Activated naive CD4-positive, alpha-beta T cell treated with anti-CD3 and anti-CD28 coated beads, Interleukin-2, amount 50 U/mL, for 72 hours (primary cell): ENCODE measurements around the gene SCAP. TPM values are rescaled to one million over a fixed set of nuclear protein-coding genes. Genes with fewer than 3 reads are reported as not detected.
A peak's percentile ranks its signal among the peaks of the same experiment; 100 is the strongest.

ENCODE experiments used
- ATAC-seq, 2 donors: fragments of 150-1000 bp; cut with Tn5 transposase; 2 replicates each; pipeline ENCODE4 v1.10.0; 2021; ENCODE audit warnings: mild to moderate bottlenecking in 2 of 2, moderate library complexity in 2 of 2
- DNase-seq, 2 donors: peaks; one replicate each; pipeline ENCODE4 v3.0.0; 2021 to 2022; ENCODE audit warnings: low spot score in 2 of 2
- H3K27ac Mint-ChIP-seq, 2 donors: one replicate each; pipeline ENCODE4 v1.8.0; 2022; ENCODE audit warnings: mild to moderate bottlenecking in 2 of 2, mixed read lengths in 2 of 2
- H3K36me3 Mint-ChIP-seq, 2 donors: one replicate each; pipeline ENCODE4 v1.8.0; 2022; ENCODE audit warnings: mixed read lengths in 2 of 2
- H3K9me3 Mint-ChIP-seq, 2 donors: one replicate each; pipeline ENCODE4 v1.8.0; 2022; ENCODE audit warnings: mixed read lengths in 2 of 2
- total RNA-seq, 2 donors: library from RNA; stranded (reverse); gene quantifications; one replicate each; pipeline ENCODE4 v1.2.3, GENCODE V29; 2022

The SCAP gene
- total RNA-seq, 2 donors from 2014 or later, result 53.7 to 61.4 TPM

GRCh38 chr3:47425383-47425778 is 50.4 kb downstream of the SCAP start:
- ATAC-seq (no peak), DNase-seq (no peak)
- Mint-ChIP-seq H3K9me3 (no peaks in the 10 kb centered on the region), H3K27ac (no peak overlapping the region), H3K36me3 (peaks cover 0 to 5% of the 10 kb centered on the region in 2 donors)

- Mint-ChIP-seq H3K27ac (peak overlapping the region in 1 of 2 donors; percentile 12), H3K9me3 (no peaks in the 10 kb centered on the region), H3K36me3 (peaks cover 0 to 5% of the 10 kb centered on the region in 2 donors)
- ATAC-seq, result no peak
- DNase-seq, result no peak
Observed at GRCh38 chr3:47424434-47425382, 51.0 kb downstream of the SCAP start.

- ATAC-seq (no peak), DNase-seq (no peak)
- no peaks in the 10 kb centered on the region for H3K9me3 Mint-ChIP-seq
- H3K27ac Mint-ChIP-seq, result peak overlapping the region; percentile 73 to 96
- peaks cover 0 to 5% of the 10 kb centered on the region in 2 donors for H3K36me3 Mint-ChIP-seq
Observed at GRCh38 chr3:47423548-47424145, 52.1 kb downstream of the SCAP start.

- H3K27ac Mint-ChIP-seq, result peak overlapping the region; percentile 88 to 96
- ATAC-seq, result no peak
- H3K9me3 Mint-ChIP-seq, result no peaks in the 10 kb centered on the region
Observed at GRCh38 chr3:47422743-47423142, 53.0 kb downstream of the SCAP start.

GRCh38 chr3:47421741-47422649 is 53.7 kb downstream of the SCAP start:
- no peaks in the 10 kb centered on the region for H3K9me3 Mint-ChIP-seq

More at GRCh38 chr3:47422743-47423142, 53.0 kb downstream of the SCAP start:
- no peak for DNase-seq
- peaks cover 0 to 5% of the 10 kb centered on the region in 2 donors for H3K36me3 Mint-ChIP-seq

GRCh38 chr3:47420511-47421484 is 54.9 kb downstream of the SCAP start:
- H3K27ac Mint-ChIP-seq, result peak overlapping the region; percentile 96 to 99
- ATAC-seq (peak; percentile 89 to 95), DNase-seq (peak; percentile 86 to 94)
- peaks cover 0 to 5% of the 10 kb centered on the region in 2 donors for H3K36me3 Mint-ChIP-seq
- no peaks in the 10 kb centered on the region for H3K9me3 Mint-ChIP-seq

More at GRCh38 chr3:47421741-47422649, 53.7 kb downstream of the SCAP start:
- peaks cover 0 to 5% of the 10 kb centered on the region in 2 donors for H3K36me3 Mint-ChIP-seq
- ATAC-seq (no peak), DNase-seq (peak in 1 of 2 donors; percentile 55)
- peak overlapping the region; percentile 88 to 96 for H3K27ac Mint-ChIP-seq

GRCh38 chr3:47420044-47420430 is 55.7 kb downstream of the SCAP start:
- ATAC-seq (no peak), DNase-seq (no peak)
- Mint-ChIP-seq H3K27ac (peak overlapping the region in 1 of 2 donors; percentile 96), H3K9me3 (no peaks in the 10 kb centered on the region), H3K36me3 (peaks cover 0 to 5% of the 10 kb centered on the region in 2 donors)

GRCh38 chr3:47419083-47420043 is 56.4 kb downstream of the SCAP start:
- ATAC-seq (no peak), DNase-seq (no peak)
- H3K27ac Mint-ChIP-seq, result peak overlapping the region; percentile 57 to 92
- no peaks in the 10 kb centered on the region for H3K9me3 Mint-ChIP-seq
- peaks cover 0 to 5% of the 10 kb centered on the region in 2 donors for H3K36me3 Mint-ChIP-seq

- peak overlapping the region; percentile 57 to 92 for H3K27ac Mint-ChIP-seq
- no peaks in the 10 kb centered on the region for H3K9me3 Mint-ChIP-seq
- ATAC-seq (no peak), DNase-seq (no peak)
- H3K36me3 Mint-ChIP-seq, result peaks cover 0 to 5% of the 10 kb centered on the region in 2 donors
Observed at GRCh38 chr3:47418167-47419082, 57.3 kb downstream of the SCAP start.

GRCh38 chr3:47416041-47416440 is 59.7 kb downstream of the SCAP start:
- ATAC-seq (no peak), DNase-seq (no peak)
- H3K27ac Mint-ChIP-seq, result peak overlapping the region; percentile 38 to 90
- no peaks in the 10 kb centered on the region for H3K9me3 Mint-ChIP-seq
- H3K36me3 Mint-ChIP-seq, result no peaks in the 10 kb centered on the region

GRCh38 chr3:47414666-47415587 is 60.8 kb downstream of the SCAP start:
- no peak for DNase-seq
- Mint-ChIP-seq H3K27ac (peak overlapping the region; percentile 38 to 84), H3K9me3 (no peaks in the 10 kb centered on the region), H3K36me3 (no peaks in the 10 kb centered on the region)
- no peak for ATAC-seq

- H3K9me3 Mint-ChIP-seq, result no peaks in the 10 kb centered on the region
- ATAC-seq (no peak), DNase-seq (no peak)
- H3K27ac Mint-ChIP-seq, result peak overlapping the region in 1 of 2 donors; percentile 0
- H3K36me3 Mint-ChIP-seq, result no peaks in the 10 kb centered on the region
Observed at GRCh38 chr3:47414161-47414564, 61.6 kb downstream of the SCAP start.

- ATAC-seq (no peak), DNase-seq (no peak)
- H3K27ac Mint-ChIP-seq, result peak overlapping the region in 1 of 2 donors; percentile 0
- H3K36me3 Mint-ChIP-seq, result no peaks in the 10 kb centered on the region
- no peaks in the 10 kb centered on the region for H3K9me3 Mint-ChIP-seq
Observed at GRCh38 chr3:47413751-47414150, 62.0 kb downstream of the SCAP start.
